Tibial nerve (tissue), 4 donors: ENCODE measurements around the gene PGA3.

ENCODE experiments used
- EP300 ChIP-seq, 2 donors: sonication (generic); formaldehyde crosslinking; IDR thresholded peaks; one replicate each; pipeline ENCODE4 v1.6.1; 2017; ENCODE audit warnings: antibody characterized with exemption in 2 of 2, mild to moderate bottlenecking in 1 of 2
- POLR2A ChIP-seq, 2 donors: fragments of 450-650 bp; IDR thresholded peaks; one replicate each; pipeline ENCODE4 v1.6.1; 2017; ENCODE audit warnings: antibody characterized with exemption in 2 of 2, mild to moderate bottlenecking in 2 of 2, moderate library complexity in 2 of 2
- TF ChIP-seq, protein P1 (sequence below), 5 experiments: fragments of 200-600 bp in 3 of 5; fragments of 450-650 bp in 2 of 5; sonication (generic) in 3 of 5; IDR thresholded peaks; one replicate each; pipeline ENCODE4 v1.5.1; 2016 to 2019; ENCODE audit warnings: antibody characterized with exemption in 5 of 5, mild to moderate bottlenecking in 3 of 5, moderate library complexity in 2 of 5

GRCh38 chr11:61259363-61259762 is 56.0 kb downstream of the PGA3 start:
- no peak for TF ChIP-seq POLR2A (IDR thresholded peaks at IDR 0.05)
- TF ChIP-seq, protein P1, sequence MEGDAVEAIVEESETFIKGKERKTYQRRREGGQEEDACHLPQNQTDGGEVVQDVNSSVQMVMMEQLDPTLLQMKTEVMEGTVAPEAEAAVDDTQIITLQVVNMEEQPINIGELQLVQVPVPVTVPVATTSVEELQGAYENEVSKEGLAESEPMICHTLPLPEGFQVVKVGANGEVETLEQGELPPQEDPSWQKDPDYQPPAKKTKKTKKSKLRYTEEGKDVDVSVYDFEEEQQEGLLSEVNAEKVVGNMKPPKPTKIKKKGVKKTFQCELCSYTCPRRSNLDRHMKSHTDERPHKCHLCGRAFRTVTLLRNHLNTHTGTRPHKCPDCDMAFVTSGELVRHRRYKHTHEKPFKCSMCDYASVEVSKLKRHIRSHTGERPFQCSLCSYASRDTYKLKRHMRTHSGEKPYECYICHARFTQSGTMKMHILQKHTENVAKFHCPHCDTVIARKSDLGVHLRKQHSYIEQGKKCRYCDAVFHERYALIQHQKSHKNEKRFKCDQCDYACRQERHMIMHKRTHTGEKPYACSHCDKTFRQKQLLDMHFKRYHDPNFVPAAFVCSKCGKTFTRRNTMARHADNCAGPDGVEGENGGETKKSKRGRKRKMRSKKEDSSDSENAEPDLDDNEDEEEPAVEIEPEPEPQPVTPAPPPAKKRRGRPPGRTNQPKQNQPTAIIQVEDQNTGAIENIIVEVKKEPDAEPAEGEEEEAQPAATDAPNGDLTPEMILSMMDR (IDR thresholded peaks at IDR 0.05), result no peak
- TF ChIP-seq EP300 (IDR thresholded peaks at IDR 0.05), result no peak
